Measurements from ENCODE around the gene PHOX2B.
"Not testable (repeated sequence)": the region's sequence is repeated elsewhere in the genome, so short reads cannot be mapped to it uniquely, and the experiment has no call there.

PHOX2B gene

DNA sequence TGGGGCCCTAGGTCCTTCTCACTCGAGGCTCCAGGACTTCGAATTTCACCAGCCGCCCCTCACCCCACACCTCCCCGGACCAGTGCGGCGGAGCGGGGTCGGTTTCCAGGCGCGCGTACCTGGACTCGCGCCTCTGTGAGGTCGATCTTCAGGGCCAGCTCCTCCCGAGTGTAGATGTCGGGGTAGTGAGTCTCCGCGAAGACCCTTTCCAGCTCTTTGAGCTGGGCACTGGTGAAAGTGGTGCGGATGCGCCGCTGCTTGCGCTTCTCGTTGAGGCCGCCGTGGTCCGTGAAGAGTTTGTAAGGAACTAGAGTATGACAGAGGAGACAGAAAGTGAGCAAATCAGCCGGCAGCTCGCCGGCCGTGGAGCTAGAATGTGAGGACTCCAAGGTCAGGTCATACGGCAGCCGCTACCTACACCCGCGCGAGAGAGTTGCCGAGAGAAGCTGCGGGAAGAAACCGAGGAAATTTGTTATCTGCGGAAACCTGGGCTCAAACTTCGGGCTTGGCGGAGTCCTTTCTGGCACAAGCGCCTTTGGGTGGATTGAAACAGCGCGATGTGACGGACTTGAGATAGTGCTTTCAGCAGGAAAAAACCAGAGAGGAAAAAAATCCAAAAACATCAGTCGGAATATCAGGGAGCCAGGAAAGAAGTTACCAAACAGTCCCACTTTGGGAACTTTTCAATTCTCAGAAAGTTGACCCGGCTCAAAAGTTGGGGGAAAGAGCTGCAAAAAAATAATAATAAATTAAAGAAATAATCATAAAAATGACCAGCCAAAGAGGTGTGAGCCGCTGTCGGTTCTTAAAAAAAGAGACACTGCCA, 1.1 kb downstream of the PHOX2B start:
- DNase-seq: no peak

DNA sequence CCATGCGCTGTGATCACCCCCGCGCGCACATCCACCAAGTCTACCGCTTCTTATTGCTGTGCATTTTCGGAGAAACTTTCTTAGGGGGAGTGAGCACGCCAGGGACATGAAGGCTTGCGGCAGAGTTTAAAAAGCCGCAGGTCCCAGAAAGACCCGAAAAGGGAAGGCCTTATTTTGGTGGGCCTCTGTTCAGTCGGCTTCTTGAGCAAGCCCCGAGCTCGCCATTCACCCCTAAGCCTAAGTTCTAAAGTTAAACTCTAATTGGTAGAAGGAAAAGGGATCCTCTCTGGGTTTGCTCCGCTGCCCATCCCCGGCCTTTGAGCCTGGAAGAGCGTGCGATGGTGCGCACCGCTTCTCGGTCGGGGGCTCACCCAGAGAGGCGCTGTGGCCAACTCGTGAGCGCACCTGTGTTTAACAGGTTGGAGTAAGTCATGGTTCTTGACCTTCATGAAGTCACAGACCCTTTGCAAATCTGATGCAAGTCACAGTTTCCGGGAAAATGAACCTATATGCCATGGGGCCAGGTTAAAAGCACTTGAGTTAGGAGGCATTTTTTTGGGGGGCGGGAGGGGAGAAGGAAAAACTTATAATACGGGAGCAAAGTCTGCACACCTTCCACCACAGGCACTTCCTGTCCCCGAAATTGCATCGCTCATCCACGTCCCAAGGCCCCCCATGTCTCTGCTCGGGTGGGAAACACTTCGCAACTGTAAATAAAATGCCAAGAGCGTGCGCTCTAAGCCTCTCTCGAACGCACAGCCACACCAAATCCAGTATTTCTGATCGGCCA, 1.9 kb downstream of the PHOX2B start:
- no peak for DNase-seq

DNA sequence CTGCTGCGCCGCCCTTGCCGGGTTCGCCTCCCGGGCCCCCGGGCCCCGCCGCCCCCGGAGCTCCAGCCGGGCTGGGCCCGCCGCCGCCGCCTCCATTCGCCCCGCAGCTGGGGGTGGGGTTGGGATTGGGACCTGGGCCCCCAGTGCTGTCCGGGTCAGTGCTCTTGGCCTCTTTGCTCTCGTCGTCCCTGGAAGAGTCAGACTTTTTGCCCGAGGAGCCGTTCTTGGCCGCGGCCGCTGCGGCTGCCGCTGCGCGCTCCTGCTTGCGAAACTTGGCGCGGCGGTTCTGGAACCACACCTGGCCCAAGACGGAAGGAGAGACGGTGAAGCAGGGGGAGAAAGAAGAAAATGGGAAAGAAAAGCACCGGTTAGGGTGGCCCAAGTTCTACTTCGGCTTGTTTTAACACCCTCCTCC, 2.5 kb downstream of the PHOX2B start:
- no peak for DNase-seq

DNA sequence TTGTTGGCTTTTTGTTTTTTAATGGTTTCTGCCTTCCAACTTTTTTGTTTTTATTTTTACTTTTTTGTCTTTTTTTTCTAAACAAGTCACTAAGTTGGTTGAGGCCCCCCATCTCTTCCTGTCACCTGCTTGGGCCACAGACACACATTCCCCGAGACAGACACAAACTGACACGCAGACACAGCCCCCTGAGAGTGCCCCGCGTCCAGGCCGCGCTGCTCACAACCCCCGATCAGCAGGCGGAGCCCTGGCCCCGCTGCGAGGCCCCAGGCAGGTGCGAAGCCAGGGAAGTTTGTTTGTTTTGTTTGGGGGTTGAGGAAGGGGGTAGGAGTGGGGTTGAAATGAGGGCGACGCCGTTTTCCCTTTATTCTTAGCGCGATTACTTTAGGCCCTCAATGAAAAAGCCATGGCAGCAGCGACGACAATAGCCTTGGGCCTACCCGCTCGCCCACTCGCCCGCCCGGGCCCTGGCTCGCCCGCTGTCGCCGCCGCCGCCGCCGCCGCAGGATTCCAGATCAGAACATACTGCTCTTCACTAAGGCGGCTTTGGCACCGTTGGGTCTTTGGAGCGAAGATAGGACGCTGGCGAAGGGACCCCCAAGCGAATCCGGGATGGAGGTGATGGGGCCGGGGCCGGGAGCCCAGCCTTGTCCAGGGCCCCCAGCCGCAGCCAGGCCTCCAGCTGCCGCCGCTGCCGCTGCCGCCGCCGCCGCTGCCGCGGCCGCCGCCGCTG, 3.1 kb downstream of the PHOX2B start:
- no peak for DNase-seq

DNA sequence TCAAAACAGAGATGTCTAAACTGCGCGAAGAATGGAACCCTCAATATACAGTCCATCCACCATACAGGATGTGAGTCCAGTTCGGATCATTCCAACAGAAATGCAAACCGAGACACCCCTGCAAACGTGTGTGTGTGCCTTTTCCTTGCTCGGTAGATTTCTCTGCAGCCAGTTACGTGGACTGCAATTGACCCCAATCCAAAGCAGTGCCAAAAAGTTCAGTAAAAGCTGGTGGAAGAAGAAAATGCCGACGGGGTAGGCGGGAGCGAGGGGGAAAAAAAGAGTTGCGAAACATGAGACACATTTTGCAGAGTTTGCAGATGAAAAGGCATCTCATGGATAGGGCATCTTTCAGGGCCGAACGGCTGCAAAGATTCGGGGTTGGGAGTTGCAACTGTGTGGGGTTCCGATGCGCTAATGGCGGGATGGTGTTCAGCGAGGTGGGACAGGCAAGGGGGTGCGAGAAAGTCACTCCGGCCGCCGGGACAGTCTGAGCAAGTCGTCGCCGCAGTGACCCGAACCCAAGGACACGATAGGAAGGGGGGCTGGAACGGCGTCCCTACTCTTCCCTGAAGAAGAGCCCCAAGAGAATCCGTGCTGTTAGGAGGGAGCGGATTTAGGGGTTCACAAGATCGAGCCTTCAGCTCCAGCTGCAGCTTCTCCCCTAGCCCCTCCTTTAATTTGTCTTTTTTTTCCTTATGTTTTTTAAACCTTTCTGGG, 3.8 kb downstream of the PHOX2B start:
- DNase-seq: no peak

DNA sequence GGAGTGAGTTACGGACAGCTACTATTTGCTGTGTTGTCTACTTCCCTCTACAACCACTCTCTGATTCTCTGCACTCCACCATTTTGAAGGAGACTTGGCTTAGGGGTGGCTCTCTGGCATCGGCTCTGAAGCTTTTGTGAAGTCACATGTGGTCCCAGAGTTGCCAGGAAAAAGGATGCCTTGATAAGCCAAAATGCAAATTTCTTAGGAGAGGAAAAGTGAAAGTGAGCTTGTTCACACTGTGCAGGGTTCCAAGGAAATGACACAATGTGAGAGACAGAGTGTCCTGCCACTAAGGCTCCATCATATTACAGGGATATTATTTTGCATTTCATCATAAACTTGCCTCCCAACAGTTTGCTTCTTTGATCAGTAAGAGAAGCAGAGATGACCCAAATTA, 7.2 kb downstream of the PHOX2B start:
- DNase-seq: no peak

DNA sequence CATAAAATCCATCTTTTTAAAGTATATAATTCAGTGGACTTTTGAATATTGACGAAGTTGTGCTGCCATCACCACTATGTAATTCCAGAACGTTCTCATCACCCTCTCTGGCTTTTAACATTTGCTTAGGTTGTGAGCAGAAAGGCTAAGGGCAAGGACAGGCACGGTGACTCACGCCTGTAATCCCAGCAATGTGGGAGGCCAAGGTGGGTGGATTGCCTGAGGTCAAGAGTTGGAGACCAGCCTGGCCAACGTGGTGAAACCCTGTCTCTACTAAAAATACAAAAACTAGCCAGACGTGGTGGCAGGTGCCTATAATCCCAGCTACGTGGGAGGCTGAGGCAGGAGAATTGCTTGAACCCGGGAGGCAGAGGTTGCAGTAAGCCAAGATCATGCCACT, 11.0 kb downstream of the PHOX2B start:
- not testable (repeated sequence) for DNase-seq

DNA sequence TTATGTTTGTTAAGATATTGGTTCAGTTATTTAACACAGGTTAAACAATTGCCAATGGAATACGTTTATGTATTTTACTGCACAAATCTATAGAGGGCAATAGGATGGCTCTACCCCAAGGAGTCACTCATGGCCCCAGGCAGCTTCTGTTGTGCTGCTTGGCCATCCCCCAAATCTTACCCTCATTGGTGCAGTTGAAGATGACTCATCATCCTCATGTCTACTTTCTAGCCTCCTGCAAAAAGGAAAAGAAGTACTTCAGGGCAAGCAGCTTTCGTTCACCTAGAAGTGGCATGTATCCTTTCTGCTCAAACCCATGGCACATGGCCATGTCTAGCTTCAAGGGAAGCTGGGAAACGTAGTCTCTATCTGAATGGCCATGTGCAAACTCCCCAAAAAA, 14.2 kb downstream of the PHOX2B start:
- DNase-seq: no peak

DNA sequence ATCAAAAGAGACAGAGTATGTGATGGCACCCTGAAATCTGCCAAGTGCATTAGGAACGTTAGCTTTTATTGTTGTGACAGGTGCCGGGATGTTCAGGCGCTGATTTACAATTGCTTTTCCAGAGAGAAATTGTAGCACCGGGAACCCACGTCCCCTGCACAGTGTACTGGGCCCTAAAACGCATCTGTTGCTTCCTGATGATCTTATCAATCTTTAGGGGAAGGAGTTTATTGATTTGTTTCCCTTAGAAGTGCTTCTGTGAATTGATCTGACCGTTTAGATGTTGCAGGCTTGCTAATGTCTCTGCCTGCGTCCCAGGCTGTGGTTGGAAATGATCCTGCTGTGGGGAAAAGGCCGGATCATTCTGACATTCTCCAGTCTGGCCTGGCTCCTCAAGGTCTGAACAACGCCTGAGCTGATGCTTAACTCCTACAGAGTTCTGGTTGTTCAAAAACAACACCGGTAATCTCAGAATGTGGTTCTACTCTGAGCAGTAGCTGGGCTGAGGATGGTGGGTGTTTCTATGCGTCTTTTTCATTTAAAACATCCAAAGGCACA, 16.9 kb downstream of the PHOX2B start:
- no peak for DNase-seq

DNA sequence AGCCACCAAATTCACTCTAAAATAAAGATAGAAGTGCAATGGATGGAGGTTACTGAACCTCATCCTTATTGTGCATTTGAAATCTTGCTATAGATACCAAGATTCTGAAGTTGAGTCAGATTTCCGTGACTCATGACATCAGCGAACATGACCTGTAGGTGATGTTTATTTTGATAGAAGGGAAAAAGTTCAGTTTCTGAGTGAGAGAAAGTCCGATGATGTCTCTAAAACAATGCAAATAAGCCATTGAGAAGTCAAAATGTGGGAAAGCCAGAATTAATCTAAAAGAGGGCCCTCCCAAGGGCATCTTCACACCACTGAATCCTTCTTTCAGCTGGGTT, 20.0 kb downstream of the PHOX2B start:
- DNase-seq: no peak

DNA sequence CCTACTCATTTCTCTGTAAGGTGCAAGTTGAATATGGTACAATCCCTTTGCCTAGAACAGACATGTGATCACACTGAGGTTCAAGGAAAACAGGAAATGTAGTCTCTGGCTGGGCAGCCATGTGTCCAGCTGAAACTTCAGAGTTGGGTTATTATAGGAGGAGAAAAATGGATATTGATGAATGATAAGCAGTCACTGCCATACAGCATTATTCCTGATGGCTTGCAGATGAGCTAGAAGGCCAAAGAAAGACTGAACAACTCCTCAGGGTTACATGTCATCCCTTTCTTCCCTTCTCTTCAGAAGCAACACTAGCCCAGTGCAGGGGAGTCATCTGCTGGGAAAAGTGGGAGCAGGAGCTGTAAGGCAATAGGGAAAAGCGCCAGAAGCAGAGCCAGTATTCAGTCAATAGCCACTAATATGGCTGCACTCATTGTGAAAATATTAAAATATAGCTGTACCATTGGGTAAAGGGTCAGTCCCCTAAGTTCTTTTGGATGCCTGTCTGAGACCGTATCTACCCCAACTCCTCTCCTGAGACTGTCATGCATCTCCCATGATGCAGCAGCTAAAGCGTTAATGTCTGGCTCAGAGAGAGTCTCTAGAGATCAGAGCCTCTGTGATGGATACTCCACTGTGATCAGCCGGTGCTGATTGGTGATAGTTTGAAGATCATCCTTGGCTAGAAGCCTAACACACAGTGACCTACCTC, 20.5 kb downstream of the PHOX2B start:
- DNase-seq: no peak

DNA sequence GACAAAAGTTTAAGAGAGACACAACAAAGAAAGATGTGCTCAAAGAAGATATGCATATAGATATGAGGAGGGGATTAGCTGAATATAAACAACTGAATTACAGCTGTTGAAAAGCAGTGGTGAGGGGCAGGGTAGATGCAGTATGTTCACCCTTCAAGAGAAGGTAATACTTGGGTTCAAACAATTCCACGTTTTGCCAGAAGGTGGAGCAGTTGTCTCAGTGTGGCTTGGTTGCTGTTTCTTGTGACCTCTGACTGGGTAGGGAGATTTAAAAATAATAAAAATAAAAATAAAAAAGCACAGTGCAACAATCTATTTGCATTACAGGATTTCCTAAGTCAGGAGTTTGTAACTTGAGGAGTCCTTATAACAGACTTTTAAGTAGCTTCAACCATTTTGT, 23.3 kb downstream of the PHOX2B start:
- no peak for DNase-seq

DNA sequence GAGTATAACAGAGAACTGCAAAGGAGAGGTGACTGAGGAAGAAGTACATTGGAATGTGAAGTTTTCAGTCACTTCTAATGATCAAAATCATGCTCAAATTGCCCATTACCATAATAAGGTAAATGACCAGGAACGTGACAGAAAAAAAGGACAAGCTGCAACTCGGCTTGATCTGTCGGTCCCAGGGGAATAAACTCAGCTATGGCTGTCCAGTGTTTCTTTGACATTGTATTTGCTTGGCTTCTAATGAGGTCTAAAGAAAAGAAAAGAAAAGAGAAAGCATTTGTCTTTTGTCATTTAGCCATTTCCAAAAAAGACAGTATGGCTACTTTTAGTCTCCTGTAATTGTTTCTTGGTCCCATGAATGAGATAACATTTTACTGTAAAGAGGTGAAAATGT, 25.2 kb downstream of the PHOX2B start:
- no peak for DNase-seq

DNA sequence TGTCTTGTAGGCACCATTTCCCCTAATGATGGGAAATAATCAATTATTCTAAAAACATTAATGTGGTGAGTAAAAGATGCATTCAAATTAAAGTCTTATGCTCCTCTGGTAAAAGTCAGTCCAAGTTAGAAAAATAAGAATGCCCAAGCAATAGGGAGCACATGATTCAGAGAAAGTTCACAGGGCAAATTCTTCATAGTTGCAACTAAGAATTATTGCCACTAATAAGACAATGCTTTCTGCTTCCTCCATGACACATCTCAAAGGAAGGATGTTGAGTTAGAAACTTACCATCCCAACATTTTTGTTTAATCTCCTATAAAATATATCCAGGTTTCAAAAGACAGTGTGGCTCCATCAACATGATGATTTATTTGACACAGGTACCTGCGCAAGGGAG, 26.3 kb downstream of the PHOX2B start:
- DNase-seq: no peak

DNA sequence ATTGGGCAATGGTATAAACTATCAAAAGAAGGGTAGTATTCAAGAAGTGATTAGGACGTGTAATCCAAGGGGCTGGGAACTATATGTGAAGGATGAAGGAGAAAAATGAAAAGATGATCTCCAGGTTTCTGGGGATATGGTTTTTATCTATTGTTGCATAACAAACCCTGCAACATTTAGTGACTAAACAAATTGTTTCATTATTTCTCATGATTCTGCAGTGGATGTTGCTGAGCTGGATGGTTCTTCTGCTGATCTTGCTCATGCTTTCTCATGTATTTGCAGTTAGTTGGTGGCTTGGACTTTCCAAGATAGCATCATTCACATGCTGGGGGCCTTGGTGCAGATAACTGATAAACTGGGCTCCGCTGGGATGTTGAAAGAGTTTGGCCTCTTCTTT, 29.1 kb downstream of the PHOX2B start:
- DNase-seq: no peak

DNA sequence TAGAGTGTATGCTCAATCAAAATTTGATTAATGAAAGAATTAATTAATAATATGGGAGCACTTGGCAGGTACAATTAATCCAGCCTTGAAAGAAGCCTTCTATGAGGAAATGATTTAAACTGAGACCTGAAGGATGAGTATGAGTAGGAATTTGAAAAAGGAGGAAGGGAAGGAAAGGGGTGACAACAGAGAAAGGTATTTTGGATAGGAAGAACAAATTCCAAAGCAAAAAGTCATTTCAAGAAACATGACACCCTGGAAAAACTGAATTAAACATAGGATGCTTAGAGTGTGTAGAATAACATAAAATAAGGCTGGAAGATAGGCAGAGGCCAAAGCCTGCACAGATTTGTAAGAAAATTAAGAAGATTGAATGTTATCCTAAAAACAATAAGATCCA, 29.6 kb downstream of the PHOX2B start:
- no peak for DNase-seq

DNA sequence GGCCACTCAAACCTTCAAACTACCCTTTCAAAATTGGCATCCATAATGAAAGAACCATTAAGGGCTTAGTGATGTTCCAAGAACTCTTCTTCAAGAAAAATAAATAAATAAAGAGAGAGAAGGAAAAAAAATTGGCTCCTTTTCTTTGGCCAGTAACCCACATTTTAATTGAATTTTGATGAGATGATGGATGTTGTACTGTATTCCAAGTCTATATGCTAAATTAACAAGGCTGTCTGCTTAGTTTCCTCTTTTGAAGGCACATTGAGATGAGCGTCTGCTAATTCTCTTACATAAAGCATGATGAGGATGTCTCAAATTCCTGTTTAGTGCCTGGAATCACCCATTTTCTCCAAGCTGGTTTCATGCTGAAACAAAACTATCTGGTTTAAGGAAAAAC, 33.4 kb downstream of the PHOX2B start:
- DNase-seq: no peak

DNA sequence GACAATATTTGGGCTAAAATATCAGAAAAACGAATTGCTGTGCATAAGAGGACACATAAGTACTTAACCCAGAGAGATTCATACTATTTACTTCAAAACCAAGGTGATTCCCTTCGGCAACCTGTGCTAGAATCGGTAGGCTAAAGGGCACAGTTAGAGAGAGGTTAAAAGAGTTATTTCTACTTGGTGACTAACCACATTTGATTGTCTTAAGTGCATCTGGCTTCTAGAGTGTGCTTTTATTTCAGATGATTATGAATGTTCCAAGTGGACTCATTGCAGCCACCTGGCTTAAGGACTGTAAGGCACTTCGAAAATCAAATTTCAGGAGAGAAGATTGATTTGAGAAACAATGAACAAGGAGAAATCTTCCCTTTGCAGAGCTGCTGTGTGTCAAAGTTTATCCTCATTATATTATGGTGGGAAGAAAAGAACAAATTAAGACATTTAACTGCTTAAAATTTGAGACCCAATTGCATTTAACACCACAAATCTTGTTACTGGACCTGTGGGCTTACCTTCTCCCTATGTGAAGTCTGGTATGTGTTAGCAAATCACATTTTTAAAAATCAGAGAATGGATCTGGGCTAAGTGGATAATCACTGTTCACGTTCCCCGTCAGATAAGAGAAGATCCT, 34.0 kb downstream of the PHOX2B start:
- DNase-seq: no peak

DNA sequence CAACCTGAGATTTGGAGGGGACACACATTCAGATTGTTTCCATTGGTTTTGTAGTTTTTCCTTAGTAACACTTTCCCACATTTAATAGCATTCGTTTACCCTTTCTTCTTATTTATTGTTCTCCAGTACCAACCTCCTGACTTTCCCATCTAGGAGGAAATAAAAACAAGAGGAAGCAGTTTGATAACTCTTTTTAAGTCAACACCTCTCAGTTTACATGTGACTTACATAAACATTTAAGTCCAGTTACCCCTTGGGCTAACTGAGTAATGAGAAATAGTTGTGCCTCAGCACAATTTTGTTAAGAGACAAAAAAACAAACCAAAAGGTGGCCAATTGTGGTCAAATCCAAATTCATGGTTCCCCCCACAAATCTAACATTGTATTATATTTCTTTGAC, 34.8 kb downstream of the PHOX2B start:
- DNase-seq: no peak

DNA sequence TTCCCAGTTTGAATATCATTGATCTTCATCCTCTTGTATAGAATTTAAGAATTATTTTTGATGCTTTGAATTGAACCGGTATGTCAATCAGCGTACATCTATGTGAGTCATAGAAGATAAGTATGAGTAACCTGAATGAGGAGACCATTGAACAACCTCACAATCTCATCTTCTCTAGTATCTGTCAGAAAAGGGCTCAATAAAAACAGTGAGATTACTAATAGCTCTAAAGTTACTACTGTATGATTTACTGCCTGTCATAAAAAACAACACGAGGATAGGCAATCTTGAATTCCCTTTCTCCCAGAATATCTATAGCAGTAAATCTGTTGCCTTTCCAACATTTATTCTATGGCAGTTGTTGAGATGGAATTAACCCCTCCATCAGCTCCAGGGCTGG, 36.1 kb downstream of the PHOX2B start:
- DNase-seq: no peak

DNA sequence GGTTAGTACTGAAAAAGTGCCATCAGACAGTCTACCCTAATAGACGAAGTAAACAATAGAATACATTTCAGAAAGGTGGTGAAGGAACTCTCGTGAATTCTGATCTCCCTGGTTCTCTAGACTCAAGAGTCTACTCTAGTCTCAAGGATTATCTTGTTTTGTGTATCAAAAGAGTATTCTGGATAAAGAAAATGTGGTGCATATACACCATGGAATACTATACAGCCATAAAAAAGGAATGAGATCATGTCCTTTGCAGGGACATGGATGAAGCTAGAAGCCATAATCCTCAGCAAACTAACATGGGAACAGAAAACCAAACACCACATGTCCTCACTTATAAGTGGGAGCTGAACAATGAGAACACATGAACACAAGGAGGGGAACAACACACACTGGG, 36.9 kb downstream of the PHOX2B start:
- not testable (repeated sequence) for DNase-seq
